Muscle layer of duodenum (tissue), 2 donors: Measurements from ENCODE around the gene DGCR2.
"Not testable (repeated sequence)": the region's sequence is repeated elsewhere in the genome, so short reads cannot be mapped to it uniquely, and the experiment has no call there.

ENCODE experiments used
- H3K27ac ChIP-seq: one replicate; pipeline ENCODE4 v1.7.0; 2013; ENCODE audit warnings: mild to moderate bottlenecking, low read length
- H3K27me3 ChIP-seq: one replicate; pipeline ENCODE4 v1.7.0; 2013; ENCODE audit warnings: low read depth, mild to moderate bottlenecking, control low read depth, low read length
- H3K36me3 ChIP-seq, 2 donors: one replicate each; pipeline ENCODE4 v1.7.0; 2013; ENCODE audit warnings: low read length in 2 of 2, control low read depth in 1 of 2, mild to moderate bottlenecking in 1 of 2; ENCODE audit not compliant: insufficient read depth in 2 of 2, control insufficient read depth in 1 of 2
- H3K4me1 ChIP-seq, 2 donors: one replicate each; pipeline ENCODE4 v1.7.0; 2013; ENCODE audit warnings: low read length in 2 of 2, mild to moderate bottlenecking in 2 of 2, control low read depth in 1 of 2, moderate library complexity in 1 of 2; ENCODE audit not compliant: insufficient read depth in 2 of 2, control insufficient read depth in 1 of 2
- H3K4me3 ChIP-seq, 2 donors: one replicate each; pipeline ENCODE4 v1.7.0; 2013; ENCODE audit warnings: low read length in 2 of 2, low read depth in 1 of 2, mild to moderate bottlenecking in 1 of 2
- H3K9me3 ChIP-seq, 2 donors: one replicate each; pipeline ENCODE4 v1.7.0; 2013; ENCODE audit warnings: low read length in 2 of 2, control low read depth in 1 of 2, mild to moderate bottlenecking in 1 of 2; ENCODE audit not compliant: control insufficient read depth in 1 of 2
- donor health status: healthy.

DGCR2 gene

GRCh38 chr22:19055801-19056200 is 66.4 kb downstream of the DGCR2 start:
- peaks cover 55 to 61% of the 10 kb centered on the region in 2 donors for H3K36me3 ChIP-seq
- no peak overlapping the region for H3K4me3 ChIP-seq
- no peaks in the 10 kb centered on the region for H3K9me3 ChIP-seq
- no peaks in the 10 kb centered on the region for H3K27me3 ChIP-seq
- no peak overlapping the region for H3K27ac ChIP-seq
- no peaks in the 10 kb centered on the region for H3K4me1 ChIP-seq

- Histone ChIP-seq H3K27ac (no peak overlapping the region), H3K36me3 (peaks cover 50 to 64% of the 10 kb centered on the region in 2 donors), H3K4me1 (no peaks in the 10 kb centered on the region), H3K27me3 (no peaks in the 10 kb centered on the region), H3K4me3 (no peak overlapping the region), H3K9me3 (no peaks in the 10 kb centered on the region)
These were observed 69.2 kb downstream of the DGCR2 start for GRCh38 chr22:19052941-19053541.

GRCh38 chr22:19051381-19052072 is 70.7 kb downstream of the DGCR2 start:
- Histone ChIP-seq H3K27ac (no peak overlapping the region), H3K27me3 (no peaks in the 10 kb centered on the region), H3K9me3 (no peaks in the 10 kb centered on the region), H3K4me3 (no peak overlapping the region), H3K36me3 (peaks cover 50 to 66% of the 10 kb centered on the region in 2 donors), H3K4me1 (no peaks in the 10 kb centered on the region)

- not testable (repeated sequence) for H3K4me3 ChIP-seq, H3K9me3 ChIP-seq, H3K4me1 ChIP-seq, H3K27me3 ChIP-seq, H3K27ac ChIP-seq
- peaks cover 53 to 67% of the 10 kb centered on the region in 2 donors for H3K36me3 ChIP-seq
These were observed 71.4 kb downstream of the DGCR2 start for GRCh38 chr22:19050847-19051246.

- Histone ChIP-seq H3K27ac (no peak overlapping the region), H3K9me3 (no peaks in the 10 kb centered on the region), H3K36me3 (peaks cover 60 to 64% of the 10 kb centered on the region in 2 donors)
These were observed 72.1 kb downstream of the DGCR2 start for GRCh38 chr22:19050117-19050516.

GRCh38 chr22:19048531-19048930 is 73.7 kb downstream of the DGCR2 start:
- Histone ChIP-seq H3K4me3 (no peak overlapping the region), H3K36me3 (peaks cover 75 to 76% of the 10 kb centered on the region in 2 donors), H3K9me3 (no peaks in the 10 kb centered on the region), H3K4me1 (no peaks in the 10 kb centered on the region), H3K27me3 (no peaks in the 10 kb centered on the region), H3K27ac (no peak overlapping the region)

More at GRCh38 chr22:19050117-19050516, 72.1 kb downstream of the DGCR2 start:
- Histone ChIP-seq H3K4me3 (no peak overlapping the region), H3K27me3 (no peaks in the 10 kb centered on the region), H3K4me1 (no peaks in the 10 kb centered on the region)

- no peaks in the 10 kb centered on the region for H3K27me3 ChIP-seq
- H3K9me3 ChIP-seq, result no peaks in the 10 kb centered on the region
- no peak overlapping the region for H3K4me3 ChIP-seq
- H3K4me1 ChIP-seq, result no peaks in the 10 kb centered on the region
- H3K27ac ChIP-seq, result no peak overlapping the region
- H3K36me3 ChIP-seq, result peaks cover 76% of the 10 kb centered on the region in 2 donors
These were observed 74.2 kb downstream of the DGCR2 start for GRCh38 chr22:19047993-19048392.

GRCh38 chr22:19046719-19047609 is 75.2 kb downstream of the DGCR2 start:
- no peak overlapping the region for H3K4me3 ChIP-seq
- no peaks in the 10 kb centered on the region for H3K4me1 ChIP-seq
- H3K27me3 ChIP-seq, result no peaks in the 10 kb centered on the region
- no peak overlapping the region for H3K27ac ChIP-seq
- no peaks in the 10 kb centered on the region for H3K9me3 ChIP-seq
- H3K36me3 ChIP-seq, result peaks cover 77 to 80% of the 10 kb centered on the region in 2 donors

- Histone ChIP-seq H3K4me3 (no peak overlapping the region), H3K27me3 (no peaks in the 10 kb centered on the region), H3K9me3 (no peaks in the 10 kb centered on the region), H3K4me1 (no peaks in the 10 kb centered on the region), H3K27ac (no peak overlapping the region), H3K36me3 (peaks cover 77 to 82% of the 10 kb centered on the region in 2 donors)
These were observed 75.9 kb downstream of the DGCR2 start for GRCh38 chr22:19046287-19046686.

GRCh38 chr22:19045094-19045493 is 77.1 kb downstream of the DGCR2 start:
- no peak overlapping the region for H3K27ac ChIP-seq
- H3K27me3 ChIP-seq, result no peaks in the 10 kb centered on the region
- H3K4me3 ChIP-seq, result no peak overlapping the region
- H3K36me3 ChIP-seq, result peaks cover 78 to 93% of the 10 kb centered on the region in 2 donors
- H3K9me3 ChIP-seq, result no peaks in the 10 kb centered on the region
- H3K4me1 ChIP-seq, result no peaks in the 10 kb centered on the region

- H3K4me1 ChIP-seq, result no peaks in the 10 kb centered on the region
- H3K9me3 ChIP-seq, result no peaks in the 10 kb centered on the region
- peaks cover 82 to 100% of the 10 kb centered on the region in 2 donors for H3K36me3 ChIP-seq
- H3K4me3 ChIP-seq, result no peak overlapping the region
- H3K27ac ChIP-seq, result no peak overlapping the region
- H3K27me3 ChIP-seq, result no peaks in the 10 kb centered on the region
These were observed 77.8 kb downstream of the DGCR2 start for GRCh38 chr22:19044381-19044780.
